ENCODE results near the gene GOLPH3L.
"Not testable (repeated sequence)": the region's sequence is repeated elsewhere in the genome, so short reads cannot be mapped to it uniquely, and the experiment has no call there.

GOLPH3L gene

GRCh38 chr1:150657064-150657463, 39.9 kb downstream of the GOLPH3L start:
- FAIRE-seq: not testable (repeated sequence)

- FAIRE-seq: not testable (repeated sequence)
Measured at GRCh38 chr1:150654635-150655034, 42.3 kb downstream of the GOLPH3L start.

- no peak for FAIRE-seq
Measured at GRCh38 chr1:150650193-150650592, 46.8 kb downstream of the GOLPH3L start.

GRCh38 chr1:150649441-150650075, 47.4 kb downstream of the GOLPH3L start:
- FAIRE-seq: no peak

GRCh38 chr1:150642296-150642695, 54.7 kb downstream of the GOLPH3L start:
- FAIRE-seq: no peak

- not testable (repeated sequence) for FAIRE-seq
Measured at GRCh38 chr1:150641126-150641815, 55.7 kb downstream of the GOLPH3L start.

- not testable (repeated sequence) for FAIRE-seq
Measured at GRCh38 chr1:150638430-150638829, 58.5 kb downstream of the GOLPH3L start.

GRCh38 chr1:150634839-150635622, 61.9 kb downstream of the GOLPH3L start:
- FAIRE-seq: not testable (repeated sequence)

GRCh38 chr1:150629115-150629928, 67.6 kb downstream of the GOLPH3L start, which contains the start of gene ENSA:
TSS of gene ENSA (minus strand) at chr1:150629612. CDS start at chr1:150629470, 142 bp downstream.
- FAIRE-seq: peak; percentile 98

- FAIRE-seq: no peak
Measured at GRCh38 chr1:150628766-150629114, 68.2 kb downstream of the GOLPH3L start.

- FAIRE-seq: no peak
Measured at GRCh38 chr1:150627826-150628410, 69.0 kb downstream of the GOLPH3L start.

- FAIRE-seq: no peak
Measured at GRCh38 chr1:150626150-150626549, 70.8 kb downstream of the GOLPH3L start.

GRCh38 chr1:150624546-150624945, 72.4 kb downstream of the GOLPH3L start:
- FAIRE-seq: not testable (repeated sequence)

- not testable (repeated sequence) for FAIRE-seq
Measured at GRCh38 chr1:150624134-150624533, 72.8 kb downstream of the GOLPH3L start.

- FAIRE-seq: no peak
Measured at GRCh38 chr1:150622303-150622975, 74.5 kb downstream of the GOLPH3L start.

GRCh38 chr1:150621497-150622302, 75.3 kb downstream of the GOLPH3L start:
- peak; percentile 86 for FAIRE-seq

- no peak for FAIRE-seq
Measured at GRCh38 chr1:150620919-150621318, 76.0 kb downstream of the GOLPH3L start.

- FAIRE-seq: no peak
Measured at GRCh38 chr1:150619576-150620509, 77.1 kb downstream of the GOLPH3L start.

GRCh38 chr1:150615346-150616201, 81.4 kb downstream of the GOLPH3L start:
- FAIRE-seq: no peak
